Measurements from ENCODE around the gene GAS2L2.
"Not testable (repeated sequence)": the region's sequence is repeated elsewhere in the genome, so short reads cannot be mapped to it uniquely, and the experiment has no call there.

GAS2L2 gene

GRCh38 chr17:35716897-35717465 is 36.1 kb downstream of the GAS2L2 start:
- peaks cover 27% of the 10 kb centered on the region for H3K36me3 Mint-ChIP-seq (ENCODE audit: low read depth)
- H3K27me3 Mint-ChIP-seq (ENCODE audit: low read depth): no peaks in the 10 kb centered on the region
- no peak overlapping the region for H3K4me3 Mint-ChIP-seq
- DNase-seq (ENCODE audit: low spot score): no peak
- no peak overlapping the region for H3K27ac Mint-ChIP-seq
- no peaks in the 10 kb centered on the region for H3K4me1 Mint-ChIP-seq (ENCODE audit: low read depth)
- H3K9me3 Mint-ChIP-seq: no peaks in the 10 kb centered on the region

- no peak for DNase-seq (ENCODE audit: low spot score)
- no peaks in the 10 kb centered on the region for H3K4me1 Mint-ChIP-seq (ENCODE audit: low read depth)
- no peak overlapping the region for H3K27ac Mint-ChIP-seq
- no peak overlapping the region for H3K4me3 Mint-ChIP-seq
- H3K36me3 Mint-ChIP-seq (ENCODE audit: low read depth): peaks cover 29% of the 10 kb centered on the region
- no peaks in the 10 kb centered on the region for H3K9me3 Mint-ChIP-seq
- H3K27me3 Mint-ChIP-seq (ENCODE audit: low read depth): no peaks in the 10 kb centered on the region
These were observed 36.9 kb downstream of the GAS2L2 start for GRCh38 chr17:35716173-35716572.

- no peaks in the 10 kb centered on the region for H3K27me3 Mint-ChIP-seq (ENCODE audit: low read depth)
- H3K36me3 Mint-ChIP-seq (ENCODE audit: low read depth): peaks cover 31% of the 10 kb centered on the region
- H3K27ac Mint-ChIP-seq: no peak overlapping the region
- H3K4me3 Mint-ChIP-seq: no peak overlapping the region
- no peak for DNase-seq (ENCODE audit: low spot score)
- H3K9me3 Mint-ChIP-seq: no peaks in the 10 kb centered on the region
- H3K4me1 Mint-ChIP-seq (ENCODE audit: low read depth): no peaks in the 10 kb centered on the region
These were observed 37.6 kb downstream of the GAS2L2 start for GRCh38 chr17:35715416-35715815.

- no peaks in the 10 kb centered on the region for H3K9me3 Mint-ChIP-seq
- H3K4me3 Mint-ChIP-seq: no peak overlapping the region
- H3K27ac Mint-ChIP-seq: no peak overlapping the region
- H3K4me1 Mint-ChIP-seq (ENCODE audit: low read depth): no peaks in the 10 kb centered on the region
- H3K36me3 Mint-ChIP-seq (ENCODE audit: low read depth): peaks cover 32% of the 10 kb centered on the region
- no peak for DNase-seq (ENCODE audit: low spot score)
- no peaks in the 10 kb centered on the region for H3K27me3 Mint-ChIP-seq (ENCODE audit: low read depth)
These were observed 38.1 kb downstream of the GAS2L2 start for GRCh38 chr17:35714988-35715387.

GRCh38 chr17:35713069-35713728 is 39.8 kb downstream of the GAS2L2 start:
- Mint-ChIP-seq H3K36me3 (ENCODE audit: low read depth) (peaks cover 27% of the 10 kb centered on the region), H3K27me3 (ENCODE audit: low read depth) (no peaks in the 10 kb centered on the region), H3K4me1 (ENCODE audit: low read depth) (peaks cover 6% of the 10 kb centered on the region), H3K27ac (no peak overlapping the region), H3K9me3 (no peaks in the 10 kb centered on the region), H3K4me3 (no peak overlapping the region)
- DNase-seq (ENCODE audit: low spot score): no peak

GRCh38 chr17:35710950-35711349 is 42.1 kb downstream of the GAS2L2 start:
- DNase-seq (ENCODE audit: low spot score): no peak
- H3K36me3 Mint-ChIP-seq (ENCODE audit: low read depth): peaks cover 20% of the 10 kb centered on the region
- no peaks in the 10 kb centered on the region for H3K27me3 Mint-ChIP-seq (ENCODE audit: low read depth)
- H3K4me3 Mint-ChIP-seq: no peak overlapping the region
- no peaks in the 10 kb centered on the region for H3K9me3 Mint-ChIP-seq
- no peak overlapping the region for H3K27ac Mint-ChIP-seq
- peaks cover 12% of the 10 kb centered on the region for H3K4me1 Mint-ChIP-seq (ENCODE audit: low read depth)

GRCh38 chr17:35709874-35710273 is 43.2 kb downstream of the GAS2L2 start:
- DNase-seq (ENCODE audit: low spot score): no peak

GRCh38 chr17:35708951-35709350 is 44.1 kb downstream of the GAS2L2 start:
- Mint-ChIP-seq H3K4me3 (no peak overlapping the region), H3K27me3 (ENCODE audit: low read depth) (no peaks in the 10 kb centered on the region), H3K4me1 (ENCODE audit: low read depth) (peaks cover 21% of the 10 kb centered on the region), H3K9me3 (no peaks in the 10 kb centered on the region), H3K27ac (no peak overlapping the region), H3K36me3 (ENCODE audit: low read depth) (peaks cover 23% of the 10 kb centered on the region)
- no peak for DNase-seq (ENCODE audit: low spot score)

More at GRCh38 chr17:35709874-35710273, 43.2 kb downstream of the GAS2L2 start:
- Mint-ChIP-seq H3K4me1 (ENCODE audit: low read depth) (peaks cover 16% of the 10 kb centered on the region), H3K27me3 (ENCODE audit: low read depth) (no peaks in the 10 kb centered on the region), H3K36me3 (ENCODE audit: low read depth) (peaks cover 22% of the 10 kb centered on the region), H3K27ac (peak overlapping the region; percentile 50), H3K4me3 (no peak overlapping the region), H3K9me3 (no peaks in the 10 kb centered on the region)

- H3K27me3 Mint-ChIP-seq (ENCODE audit: low read depth): no peaks in the 10 kb centered on the region
- peaks cover 25% of the 10 kb centered on the region for H3K36me3 Mint-ChIP-seq (ENCODE audit: low read depth)
- DNase-seq (ENCODE audit: low spot score): no peak
- H3K4me3 Mint-ChIP-seq: no peak overlapping the region
- H3K4me1 Mint-ChIP-seq (ENCODE audit: low read depth): peaks cover 22% of the 10 kb centered on the region
- no peaks in the 10 kb centered on the region for H3K9me3 Mint-ChIP-seq
- no peak overlapping the region for H3K27ac Mint-ChIP-seq
These were observed 44.9 kb downstream of the GAS2L2 start for GRCh38 chr17:35708149-35708548.

- Mint-ChIP-seq H3K27me3 (ENCODE audit: low read depth) (no peaks in the 10 kb centered on the region), H3K9me3 (no peaks in the 10 kb centered on the region), H3K4me3 (no peak overlapping the region), H3K36me3 (ENCODE audit: low read depth) (peaks cover 30% of the 10 kb centered on the region), H3K27ac (no peak overlapping the region), H3K4me1 (ENCODE audit: low read depth) (peaks cover 22% of the 10 kb centered on the region)
- no peak for DNase-seq (ENCODE audit: low spot score)
These were observed 47.3 kb downstream of the GAS2L2 start for GRCh38 chr17:35705705-35706104.

GRCh38 chr17:35705230-35705629 is 47.8 kb downstream of the GAS2L2 start:
- Mint-ChIP-seq H3K4me3 (no peak overlapping the region), H3K4me1 (ENCODE audit: low read depth) (peaks cover 22% of the 10 kb centered on the region), H3K27me3 (ENCODE audit: low read depth) (no peaks in the 10 kb centered on the region), H3K9me3 (no peaks in the 10 kb centered on the region), H3K36me3 (ENCODE audit: low read depth) (peaks cover 26% of the 10 kb centered on the region), H3K27ac (no peak overlapping the region)
- DNase-seq (ENCODE audit: low spot score): no peak

GRCh38 chr17:35703308-35703707 is 49.7 kb downstream of the GAS2L2 start:
- H3K9me3 Mint-ChIP-seq; H3K27ac Mint-ChIP-seq; H3K27me3 Mint-ChIP-seq (ENCODE audit: low read depth); DNase-seq (ENCODE audit: low spot score); H3K4me3 Mint-ChIP-seq: not testable (repeated sequence)
- Mint-ChIP-seq H3K36me3 (ENCODE audit: low read depth) (peaks cover 18% of the 10 kb centered on the region), H3K4me1 (ENCODE audit: low read depth) (peaks cover 16% of the 10 kb centered on the region)

GRCh38 chr17:35701491-35701890 is 51.5 kb downstream of the GAS2L2 start:
- DNase-seq (ENCODE audit: low spot score): no peak
- peaks cover 20% of the 10 kb centered on the region for H3K36me3 Mint-ChIP-seq (ENCODE audit: low read depth)
- peaks cover 11% of the 10 kb centered on the region for H3K4me1 Mint-ChIP-seq (ENCODE audit: low read depth)
- H3K27me3 Mint-ChIP-seq (ENCODE audit: low read depth): no peaks in the 10 kb centered on the region
- no peak overlapping the region for H3K4me3 Mint-ChIP-seq
- no peak overlapping the region for H3K27ac Mint-ChIP-seq
- no peaks in the 10 kb centered on the region for H3K9me3 Mint-ChIP-seq

GRCh38 chr17:35700150-35700549 is 52.9 kb downstream of the GAS2L2 start:
- no peak overlapping the region for H3K4me3 Mint-ChIP-seq

GRCh38 chr17:35698800-35699199 is 54.2 kb downstream of the GAS2L2 start:
- no peak overlapping the region for H3K27ac Mint-ChIP-seq
- DNase-seq (ENCODE audit: low spot score): no peak
- peaks cover 2% of the 10 kb centered on the region for H3K4me1 Mint-ChIP-seq (ENCODE audit: low read depth)
- H3K4me3 Mint-ChIP-seq: no peak overlapping the region
- no peaks in the 10 kb centered on the region for H3K9me3 Mint-ChIP-seq
- peaks cover 26% of the 10 kb centered on the region for H3K36me3 Mint-ChIP-seq (ENCODE audit: low read depth)
- no peaks in the 10 kb centered on the region for H3K27me3 Mint-ChIP-seq (ENCODE audit: low read depth)

More at GRCh38 chr17:35700150-35700549, 52.9 kb downstream of the GAS2L2 start:
- no peaks in the 10 kb centered on the region for H3K9me3 Mint-ChIP-seq
- no peak overlapping the region for H3K27ac Mint-ChIP-seq
- H3K4me1 Mint-ChIP-seq (ENCODE audit: low read depth): peaks cover 10% of the 10 kb centered on the region
- H3K27me3 Mint-ChIP-seq (ENCODE audit: low read depth): no peaks in the 10 kb centered on the region
- no peak for DNase-seq (ENCODE audit: low spot score)
- peaks cover 23% of the 10 kb centered on the region for H3K36me3 Mint-ChIP-seq (ENCODE audit: low read depth)
